MG63 (cell line): ENCODE data around the gene SLC10A7. TPM values are rescaled to one million over a fixed set of nuclear protein-coding genes. Genes with fewer than 3 reads are reported as not detected.

Experiments
- DNase-seq: peaks from one replicate; pipeline ENCODE4 v3.0.0-alpha.2; 2020
- H3K27me3 ChIP-seq: fragments of 250-450 bp; sonication (Bioruptor Pico); 2 replicates; pipeline ENCODE4 v1.5.1; 2020; ENCODE audit warnings: mild to moderate bottlenecking, moderate library complexity
- H3K36me3 ChIP-seq: fragments of 250-450 bp; sonication (Bioruptor Pico); 2 replicates; pipeline ENCODE4 v1.5.1; 2020; ENCODE audit warnings: mild to moderate bottlenecking, moderate library complexity
- H3K4me3 ChIP-seq: fragments of 250-450 bp; sonication (Bioruptor Pico); 2 replicates; pipeline ENCODE4 v1.5.1; 2020; ENCODE audit warnings: mild to moderate bottlenecking, moderate library complexity
- H3K9me3 ChIP-seq: fragments of 250-450 bp; sonication (Bioruptor Pico); 2 replicates; pipeline ENCODE4 v1.5.1; 2020; ENCODE audit warnings: mild to moderate bottlenecking, moderate library complexity
- total RNA-seq: library from RNA; depleted of rRNA; stranded (reverse); fragments of >200 nt; shearing (Covaris generic); gene quantifications from 2 replicates; pipeline ENCODE4 v1.2.3, GENCODE V29; 2014; ENCODE audit warnings: low replicate concordance

The SLC10A7 gene
- total RNA-seq, 1 experiment from 2014 or later: 3.7 TPM

DNA sequence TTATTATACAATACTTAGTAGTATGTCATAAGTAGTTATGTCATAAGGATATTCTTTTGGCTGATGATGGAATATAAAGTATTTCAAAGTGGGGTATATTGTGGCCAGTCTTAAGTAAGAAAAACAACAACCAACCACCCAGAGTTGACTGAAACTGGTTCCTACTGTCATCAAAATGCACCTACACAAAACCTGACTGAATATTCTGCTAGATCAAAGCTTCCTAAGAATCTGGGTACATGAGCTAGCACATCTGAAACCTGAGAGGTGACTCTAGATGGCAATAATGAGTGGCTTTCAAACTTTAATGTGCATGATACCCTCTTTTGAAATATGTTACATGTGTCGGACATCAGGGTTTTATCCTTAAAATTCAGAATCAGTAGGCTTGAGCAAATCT is 247.0 kb downstream of the SLC10A7 start:
- Histone ChIP-seq H3K36me3 (no peaks in the 10 kb centered on the region), H3K4me3 (no peak overlapping the region), H3K27me3 (no peaks in the 10 kb centered on the region), H3K9me3 (no peaks in the 10 kb centered on the region)
- DNase-seq: no peak

DNA sequence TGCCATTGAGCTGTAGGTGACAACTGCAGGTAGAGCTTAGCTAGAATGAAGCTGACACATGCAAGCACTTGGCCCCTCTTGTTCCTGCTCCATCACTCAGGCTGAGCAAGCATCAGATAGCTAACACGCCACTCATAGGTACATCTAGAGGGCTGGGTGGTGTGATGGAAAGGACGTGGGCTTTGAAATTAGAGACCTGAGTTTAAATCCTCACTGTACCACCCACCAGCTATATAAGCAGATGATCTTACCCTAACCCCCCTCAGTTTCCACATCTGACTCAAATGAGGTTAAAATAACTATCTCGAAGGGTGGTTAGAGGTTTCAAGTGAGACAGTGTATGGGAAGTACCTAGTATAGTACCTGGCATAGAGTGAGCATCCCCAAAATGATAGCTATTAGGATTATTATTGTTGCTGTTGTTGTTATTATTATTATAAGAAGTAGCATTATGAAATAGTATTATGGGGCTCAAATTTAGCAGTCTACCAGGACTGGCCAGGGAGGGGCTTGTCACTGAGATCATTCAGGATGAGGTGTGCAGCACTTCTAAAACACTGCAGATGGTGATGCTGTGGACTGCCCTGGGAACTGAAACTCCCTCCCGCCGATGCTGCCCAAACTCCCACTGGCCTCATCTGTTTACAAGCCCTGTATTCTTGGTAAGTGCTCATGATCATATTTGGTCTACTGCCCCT is 248.4 kb downstream of the SLC10A7 start:
- Histone ChIP-seq H3K9me3 (no peaks in the 10 kb centered on the region), H3K4me3 (no peak overlapping the region), H3K27me3 (no peaks in the 10 kb centered on the region), H3K36me3 (no peaks in the 10 kb centered on the region)
- no peak for DNase-seq

DNA sequence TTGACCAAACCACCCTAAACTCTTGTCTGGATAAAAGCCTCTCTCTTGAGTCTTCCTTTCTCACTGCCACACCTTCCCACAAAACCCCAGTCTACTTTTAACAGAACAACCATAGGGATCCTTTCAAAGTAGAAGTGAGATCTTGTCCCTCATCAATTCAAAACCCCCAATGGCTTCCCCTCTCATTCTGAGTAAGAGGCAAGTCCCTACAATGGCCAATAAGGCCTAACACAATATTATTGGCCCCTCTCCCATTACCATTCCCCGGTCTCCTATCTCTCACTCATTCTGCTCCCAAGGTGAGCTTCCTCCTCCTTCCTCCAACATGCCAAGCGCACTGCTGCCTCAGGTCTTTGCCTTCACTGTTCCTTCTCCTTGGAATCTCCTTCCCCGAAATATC is 250.3 kb downstream of the SLC10A7 start:
- Histone ChIP-seq H3K36me3 (no peaks in the 10 kb centered on the region), H3K4me3 (no peak overlapping the region), H3K27me3 (no peaks in the 10 kb centered on the region), H3K9me3 (no peaks in the 10 kb centered on the region)
- DNase-seq: no peak

DNA sequence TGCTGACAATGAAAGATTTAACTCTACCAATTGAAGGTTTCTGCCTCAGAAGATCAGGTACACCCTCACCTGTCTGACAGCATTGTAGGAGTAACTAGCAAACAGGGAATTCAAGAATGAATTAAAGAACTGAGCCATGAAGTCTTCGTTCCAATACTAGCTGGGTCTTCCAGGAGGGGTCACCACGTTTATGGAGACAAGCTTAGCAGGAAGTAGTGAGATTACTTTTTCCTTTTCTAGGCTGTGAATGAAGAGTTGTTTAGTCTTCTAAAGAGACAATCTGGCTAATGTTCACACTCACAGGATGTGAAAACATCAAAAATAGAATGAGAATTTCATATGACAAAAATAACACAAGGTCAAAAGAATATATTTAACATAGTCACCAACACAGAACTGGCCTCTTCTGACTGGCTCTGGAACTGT is 252.5 kb downstream of the SLC10A7 start:
- Histone ChIP-seq H3K4me3 (no peak overlapping the region), H3K36me3 (no peaks in the 10 kb centered on the region), H3K27me3 (no peaks in the 10 kb centered on the region), H3K9me3 (no peaks in the 10 kb centered on the region)
- DNase-seq: no peak

DNA sequence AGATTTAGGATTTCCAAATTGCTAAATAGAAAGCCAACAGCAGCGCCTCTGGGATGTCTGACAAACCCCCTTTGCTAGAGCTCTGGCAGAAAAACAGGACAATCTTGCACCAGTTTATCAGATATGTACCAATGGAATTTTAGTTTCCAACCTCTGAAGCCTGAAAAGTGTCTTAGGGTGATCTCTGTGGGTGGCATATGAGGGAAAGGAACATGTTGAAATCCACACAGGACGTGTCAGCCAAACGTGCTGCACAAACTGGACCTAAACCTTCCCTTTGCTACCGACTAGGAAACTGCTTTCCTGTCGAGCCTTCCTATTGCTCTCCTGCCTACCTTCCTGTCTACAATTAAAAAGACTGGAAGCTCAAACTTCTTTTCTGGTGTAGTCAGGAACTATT is 253.9 kb downstream of the SLC10A7 start:
- Histone ChIP-seq H3K27me3 (no peaks in the 10 kb centered on the region), H3K4me3 (no peak overlapping the region), H3K36me3 (no peaks in the 10 kb centered on the region), H3K9me3 (no peaks in the 10 kb centered on the region)
- no peak for DNase-seq

DNA sequence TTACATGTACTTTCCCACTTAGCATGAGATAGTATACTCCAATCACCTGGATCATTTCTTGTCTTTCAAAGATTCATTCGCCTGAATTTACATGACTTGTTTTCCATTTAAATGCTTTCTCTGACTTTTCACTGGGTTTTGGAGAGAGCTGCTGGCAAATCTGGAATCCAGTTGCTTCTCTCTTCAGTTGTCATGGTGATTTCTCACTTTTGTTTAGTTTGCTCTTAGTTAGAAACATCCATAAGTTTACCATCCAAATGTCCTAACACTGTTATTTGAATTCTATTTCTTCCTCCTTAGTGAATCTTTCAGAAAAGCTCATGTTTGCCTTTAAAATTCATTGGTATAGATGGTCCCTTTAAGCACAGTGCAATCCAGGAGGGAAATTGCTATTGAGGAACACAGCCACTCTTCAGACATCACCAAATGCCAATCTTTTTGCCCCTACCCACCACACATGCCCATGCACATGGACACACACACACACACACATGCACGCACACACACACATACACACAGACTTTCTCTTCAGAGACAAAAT is 255.7 kb downstream of the SLC10A7 start:
- DNase-seq: no peak
- H3K9me3 ChIP-seq: no peaks in the 10 kb centered on the region
- H3K36me3 ChIP-seq: no peaks in the 10 kb centered on the region
- no peak overlapping the region for H3K4me3 ChIP-seq
- no peaks in the 10 kb centered on the region for H3K27me3 ChIP-seq

DNA sequence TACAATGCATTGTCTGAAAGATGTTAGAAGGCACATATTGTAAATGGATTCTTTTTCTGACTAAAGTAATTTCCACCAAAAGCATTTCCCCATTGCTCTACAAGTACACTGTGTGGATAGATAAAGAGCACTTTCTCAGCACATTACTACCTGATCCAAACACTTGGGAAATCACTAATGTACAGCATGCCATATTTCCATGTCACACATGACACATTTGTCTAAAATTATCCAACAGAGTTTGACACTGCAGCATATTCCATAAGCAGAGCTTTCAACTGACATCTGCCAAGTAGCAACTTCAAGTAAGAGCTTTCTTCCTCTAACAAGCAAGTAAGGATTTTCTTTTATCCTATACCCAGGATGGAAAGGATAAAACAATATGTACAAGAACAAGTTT is 257.9 kb downstream of the SLC10A7 start:
- Histone ChIP-seq H3K4me3 (no peak overlapping the region), H3K9me3 (no peaks in the 10 kb centered on the region), H3K27me3 (no peaks in the 10 kb centered on the region), H3K36me3 (no peaks in the 10 kb centered on the region)
- DNase-seq: no peak

DNA sequence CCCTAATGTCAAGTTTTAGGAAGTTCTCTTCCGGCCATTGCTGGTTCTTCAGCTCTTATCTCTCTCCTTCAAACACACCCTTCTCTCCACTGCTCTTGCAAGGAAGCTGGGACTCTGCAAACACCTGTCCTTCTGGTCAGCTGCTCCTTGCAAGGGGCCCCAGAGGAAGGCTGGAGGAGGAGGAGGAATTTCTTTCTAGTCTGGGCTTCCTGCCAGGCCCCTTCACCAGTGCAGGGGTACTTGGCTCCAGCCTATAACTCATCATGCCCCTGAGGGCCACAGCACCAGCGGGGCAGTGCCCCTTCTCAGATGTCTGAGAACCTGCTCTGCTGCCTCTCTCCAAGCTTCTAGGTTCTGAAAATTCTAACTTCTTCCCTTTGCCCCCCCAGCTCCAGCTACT is 260.7 kb downstream of the SLC10A7 start:
- Histone ChIP-seq H3K4me3 (no peak overlapping the region), H3K36me3 (no peaks in the 10 kb centered on the region), H3K27me3 (no peaks in the 10 kb centered on the region), H3K9me3 (no peaks in the 10 kb centered on the region)
- DNase-seq: no peak

DNA sequence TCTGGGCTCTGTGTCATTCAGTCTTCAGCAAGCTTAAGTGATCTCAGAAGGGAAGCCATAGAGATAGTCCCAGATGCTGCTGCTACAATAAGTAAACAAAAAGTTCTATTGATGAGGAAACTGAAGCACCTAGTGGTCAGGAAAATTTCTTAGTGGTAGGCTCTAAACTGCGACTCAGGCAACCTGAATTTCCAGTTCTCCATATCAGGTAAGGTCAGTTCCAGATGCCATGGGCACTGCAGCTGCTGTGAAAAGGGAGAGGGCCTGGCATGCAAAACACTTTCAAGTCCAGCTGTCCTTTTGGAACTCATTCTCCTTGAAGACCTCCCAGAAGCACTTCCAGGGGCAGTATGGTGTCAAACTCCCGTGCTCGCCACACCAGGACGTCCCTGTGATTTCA is 261.2 kb downstream of the SLC10A7 start:
- DNase-seq: no peak
- no peaks in the 10 kb centered on the region for H3K27me3 ChIP-seq
- H3K36me3 ChIP-seq: no peaks in the 10 kb centered on the region
- H3K9me3 ChIP-seq: no peaks in the 10 kb centered on the region
- H3K4me3 ChIP-seq: no peak overlapping the region

DNA sequence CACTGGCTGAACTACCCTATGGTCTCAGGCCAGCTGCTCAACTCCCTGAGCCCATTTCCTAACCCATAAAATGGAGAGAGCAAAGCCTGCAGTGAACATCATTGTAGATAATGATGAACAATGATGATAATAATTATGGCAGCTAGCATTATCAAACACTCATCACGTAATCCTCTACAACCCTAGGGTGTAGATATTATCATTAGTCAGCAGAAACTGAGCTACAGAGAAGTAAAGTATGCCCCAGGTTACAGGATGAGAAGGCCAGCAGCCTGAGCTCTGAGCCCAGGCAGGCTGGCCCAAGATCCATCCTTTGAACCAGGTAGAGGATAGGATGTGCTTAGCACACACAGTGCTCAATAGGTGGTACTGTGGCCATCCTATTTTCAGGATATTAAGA is 264.2 kb downstream of the SLC10A7 start:
- Histone ChIP-seq H3K9me3 (no peaks in the 10 kb centered on the region), H3K27me3 (no peaks in the 10 kb centered on the region), H3K36me3 (no peaks in the 10 kb centered on the region), H3K4me3 (no peak overlapping the region)
- DNase-seq: no peak

DNA sequence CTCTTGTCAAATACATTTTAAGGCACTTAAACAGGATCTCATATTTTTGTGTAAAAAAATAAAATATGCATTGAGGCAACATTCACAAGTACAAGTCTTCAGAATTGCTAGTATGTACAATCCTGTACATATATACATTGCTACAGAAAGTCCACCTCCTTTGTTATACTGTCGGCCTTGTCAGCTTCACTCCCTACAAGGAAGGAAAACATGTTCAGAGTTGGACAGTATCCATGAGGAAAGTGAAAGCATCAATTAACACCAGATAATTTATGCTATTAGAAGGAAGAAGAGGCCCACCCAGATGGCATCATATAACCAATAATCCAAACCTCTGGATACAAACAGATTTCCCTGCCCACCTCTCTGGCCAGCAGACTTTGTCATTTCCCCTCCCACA is 265.4 kb downstream of the SLC10A7 start:
- Histone ChIP-seq H3K9me3 (no peaks in the 10 kb centered on the region), H3K4me3 (no peak overlapping the region), H3K27me3 (no peaks in the 10 kb centered on the region), H3K36me3 (no peaks in the 10 kb centered on the region)
- DNase-seq: no peak

DNA sequence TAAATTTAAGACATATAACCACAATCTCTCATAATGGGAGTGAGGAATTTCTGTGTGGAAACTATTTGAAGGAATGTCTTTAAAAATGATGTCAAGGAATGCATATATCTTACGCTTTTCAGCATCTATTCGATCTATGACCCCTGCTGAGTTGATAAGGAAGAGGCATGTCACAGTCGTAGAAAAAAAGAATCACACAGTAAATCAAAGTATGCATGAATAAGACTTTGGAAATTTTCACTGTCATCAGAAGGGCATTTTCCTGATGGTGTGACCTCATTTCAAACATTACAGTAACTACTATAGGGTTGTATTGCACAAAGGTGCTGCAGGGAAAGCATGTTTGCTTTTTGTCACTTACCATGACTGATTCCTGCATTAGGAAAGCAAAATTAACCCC is 265.9 kb downstream of the SLC10A7 start:
- DNase-seq: no peak
- Histone ChIP-seq H3K4me3 (no peak overlapping the region), H3K36me3 (no peaks in the 10 kb centered on the region), H3K9me3 (no peaks in the 10 kb centered on the region), H3K27me3 (no peaks in the 10 kb centered on the region)

DNA sequence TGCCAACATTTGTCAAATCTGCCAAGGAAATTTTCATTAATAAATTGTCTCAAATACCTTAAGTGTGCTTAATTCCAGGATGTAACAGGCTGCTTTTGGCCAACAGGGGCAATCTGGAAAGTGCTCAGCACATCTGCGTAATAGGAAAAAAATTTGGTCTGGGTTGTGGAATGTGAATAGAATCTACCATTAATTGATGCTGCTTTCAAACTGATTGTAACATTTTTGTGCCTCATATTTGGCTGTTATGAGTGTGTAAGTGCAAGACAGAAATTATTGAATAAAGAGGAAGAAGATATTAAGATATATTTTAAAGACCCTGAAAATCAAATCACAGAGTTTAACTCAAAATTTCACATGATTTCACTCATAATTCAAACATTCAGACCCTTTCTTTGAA is 266.3 kb downstream of the SLC10A7 start:
- no peak for DNase-seq
- Histone ChIP-seq H3K4me3 (no peak overlapping the region), H3K9me3 (no peaks in the 10 kb centered on the region), H3K36me3 (no peaks in the 10 kb centered on the region), H3K27me3 (no peaks in the 10 kb centered on the region)

DNA sequence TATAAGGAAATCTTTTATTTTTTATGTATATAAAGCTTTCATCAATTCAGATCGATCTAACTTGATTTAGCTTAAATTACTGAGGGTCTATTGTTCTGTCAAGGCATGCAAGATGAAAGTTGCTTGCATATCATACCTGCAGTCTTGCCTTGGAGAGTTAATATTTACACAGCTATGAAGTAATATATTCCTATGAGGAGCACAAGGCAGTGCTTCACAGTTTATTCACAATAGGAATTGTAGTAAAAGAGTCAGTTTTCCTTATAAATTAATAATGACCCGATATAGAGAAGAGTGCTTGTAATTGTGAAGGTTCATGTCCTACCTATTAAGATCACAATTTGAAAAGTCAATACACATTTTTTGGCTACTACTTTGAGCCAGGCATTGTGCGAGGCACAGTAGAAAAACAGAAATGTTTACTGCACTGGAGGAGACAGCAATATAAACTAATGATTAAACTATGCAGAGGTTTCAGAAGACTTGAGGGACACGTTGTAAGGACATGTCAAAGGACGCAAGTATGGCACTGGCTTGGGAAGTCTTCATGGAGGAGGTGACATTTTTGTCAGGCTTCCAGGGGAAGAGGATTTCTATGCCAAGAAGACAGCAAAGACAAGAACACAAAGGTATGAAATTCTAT is 268.6 kb downstream of the SLC10A7 start:
- H3K36me3 ChIP-seq: no peaks in the 10 kb centered on the region
- no peak overlapping the region for H3K4me3 ChIP-seq
- no peak for DNase-seq
- no peaks in the 10 kb centered on the region for H3K27me3 ChIP-seq
- no peaks in the 10 kb centered on the region for H3K9me3 ChIP-seq

DNA sequence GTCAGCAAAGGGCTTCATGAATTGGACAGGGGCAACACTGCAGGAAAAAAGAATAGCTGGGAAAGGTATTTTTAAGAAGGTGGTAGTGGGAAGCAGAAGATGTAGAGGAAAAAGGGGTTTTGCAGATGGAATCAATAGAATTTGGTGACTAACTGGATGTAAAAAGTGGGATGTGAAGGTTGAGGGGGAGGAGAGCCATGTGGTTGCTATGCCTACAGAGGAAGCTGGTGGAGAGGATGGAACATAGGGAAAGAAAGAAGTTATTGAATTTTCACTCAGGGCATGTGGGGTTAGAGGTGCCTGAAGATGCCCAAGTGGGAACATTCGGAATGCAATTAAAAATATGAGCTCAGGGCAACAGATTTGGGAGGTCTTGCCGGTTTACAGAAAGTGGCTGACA is 274.4 kb downstream of the SLC10A7 start:
- H3K9me3 ChIP-seq: no peaks in the 10 kb centered on the region
- H3K27me3 ChIP-seq: no peaks in the 10 kb centered on the region
- H3K36me3 ChIP-seq: no peaks in the 10 kb centered on the region
- DNase-seq: no peak
- no peak overlapping the region for H3K4me3 ChIP-seq

DNA sequence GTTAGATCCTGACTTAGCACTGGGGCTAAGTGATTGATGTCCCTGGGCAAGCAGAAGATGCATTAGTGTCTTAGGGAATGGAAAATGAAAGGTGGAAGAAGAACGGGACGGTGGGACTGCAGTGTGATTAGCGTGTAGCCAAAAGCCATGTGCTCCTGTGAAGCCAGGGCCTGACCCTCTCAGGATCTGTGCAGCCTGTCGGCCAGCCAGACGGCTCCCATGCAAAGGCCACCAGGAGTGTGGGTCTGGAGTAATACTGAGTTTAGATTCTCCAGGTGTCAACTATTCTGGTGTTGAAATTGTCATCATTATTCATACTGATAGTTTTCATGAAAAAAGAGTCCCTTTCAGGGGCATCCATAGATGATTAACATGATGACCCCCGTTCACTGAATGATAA is 275.4 kb downstream of the SLC10A7 start:
- no peaks in the 10 kb centered on the region for H3K36me3 ChIP-seq
- H3K9me3 ChIP-seq: no peaks in the 10 kb centered on the region
- no peak for DNase-seq
- H3K27me3 ChIP-seq: no peaks in the 10 kb centered on the region
- H3K4me3 ChIP-seq: no peak overlapping the region

DNA sequence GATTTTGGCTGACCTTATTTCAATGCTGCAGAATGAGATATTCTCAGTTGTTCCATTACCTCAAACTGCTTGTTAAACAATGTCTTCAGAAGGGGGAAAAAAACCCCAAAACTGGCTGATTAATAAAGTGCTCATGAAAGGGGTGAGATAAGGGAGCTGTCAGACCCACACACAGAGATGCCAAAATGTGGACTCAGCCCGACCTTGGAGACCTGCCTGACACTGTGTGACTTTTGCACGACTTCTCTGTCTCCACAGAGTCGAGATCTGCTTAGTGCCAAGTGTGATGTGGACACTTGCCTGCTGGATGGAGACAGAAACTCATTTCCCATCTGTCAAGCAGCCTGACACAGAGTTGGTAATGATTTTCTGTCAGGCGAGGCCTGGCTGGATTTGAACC is 275.9 kb downstream of the SLC10A7 start:
- Histone ChIP-seq H3K4me3 (no peak overlapping the region), H3K36me3 (no peaks in the 10 kb centered on the region), H3K27me3 (no peaks in the 10 kb centered on the region), H3K9me3 (no peaks in the 10 kb centered on the region)
- DNase-seq: no peak

DNA sequence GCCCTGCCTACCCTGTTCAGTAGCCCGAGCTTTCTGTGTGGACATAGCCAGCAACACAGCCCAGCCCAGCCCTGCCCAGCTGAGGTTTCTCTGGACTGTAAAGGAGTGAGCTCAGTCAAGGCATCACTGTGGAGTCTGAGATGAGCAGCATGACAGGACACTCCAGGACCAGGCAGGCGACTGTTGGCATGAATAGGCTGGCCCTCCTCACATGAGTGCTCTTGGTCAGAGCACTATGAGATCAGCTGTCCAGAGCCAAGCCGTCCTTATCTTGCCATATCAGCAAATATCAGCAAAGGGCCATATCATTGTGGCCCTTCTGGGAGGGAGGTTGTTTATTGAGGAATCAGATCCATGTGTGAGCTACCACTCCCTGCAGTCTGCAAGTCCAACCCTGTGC is 276.5 kb downstream of the SLC10A7 start:
- H3K4me3 ChIP-seq: no peak overlapping the region
- H3K36me3 ChIP-seq: no peaks in the 10 kb centered on the region
- H3K27me3 ChIP-seq: no peaks in the 10 kb centered on the region
- no peaks in the 10 kb centered on the region for H3K9me3 ChIP-seq
- DNase-seq: no peak
